Left ventricle myocardium inferior (tissue), 1 donor: ENCODE measurements around the gene RBM38. TPM values are rescaled to one million over a fixed set of nuclear protein-coding genes. Genes with fewer than 3 reads are reported as not detected.
A peak's percentile ranks its signal among the peaks of the same experiment; 100 is the strongest.

Experiments
- DNase-seq: peaks from one replicate; pipeline ENCODE4 v3.0.0-alpha.2; 2020
- H3K27ac ChIP-seq: fragments of 200-600 bp; replicated peaks from 2 replicates; pipeline ENCODE4 v1.8.0; 2021
- H3K27me3 ChIP-seq: fragments of 200-600 bp; 2 replicates; pipeline ENCODE4 v1.8.0; 2021; ENCODE audit warnings: low read depth
- H3K36me3 ChIP-seq: fragments of 200-600 bp; 2 replicates; pipeline ENCODE4 v1.8.0; 2021
- H3K4me1 ChIP-seq: fragments of 200-600 bp; 2 replicates; pipeline ENCODE4 v1.8.0; 2021
- H3K4me3 ChIP-seq: fragments of 200-600 bp; 2 replicates; pipeline ENCODE4 v1.8.0; 2021; ENCODE audit warnings: mild to moderate bottlenecking, moderate library complexity
- H3K9me3 ChIP-seq: fragments of 200-600 bp; replicated peaks from 2 replicates; pipeline ENCODE4 v1.8.0; 2021
- CTCF ChIP-seq: fragments of 200-600 bp; IDR thresholded peaks from 2 replicates; pipeline ENCODE4 v1.8.0; 2021; ENCODE audit warnings: antibody characterized with exemption, mild to moderate bottlenecking, borderline replicate concordance
- intact Hi-C: fragments of 100-400 bp; cut with micrococcal nuclease; formaldehyde crosslinking; loops from one replicate; pipeline ENCODE4 v1.11.0; 2022
- total RNA-seq: library from RNA; stranded (reverse); fragmentation: NEBNext Ultra II Directional; extraction: Animal tissue kit (Norgen Biotek cat#: 25700); gene quantifications from one replicate; pipeline ENCODE4 v1.2.1, GENCODE V29; 2021
- donor health status: DM: no; HTN: yes; CAD: no; lungs with severe emphysema.

The RBM38 gene
- total RNA-seq, 1 donor from 2014 or later: 75.5 TPM

GRCh38 chr20:57451795-57452661 is 60.8 kb downstream of the RBM38 start:
- intact Hi-C loops: no loop called here
- Histone ChIP-seq H3K4me3 (no peak overlapping the region), H3K36me3 (no peaks in the 10 kb centered on the region), H3K27me3 (peaks cover 11% of the 10 kb centered on the region), H3K9me3 (peaks cover under 1% of the 10 kb centered on the region), H3K4me1 (peaks cover 37% of the 10 kb centered on the region), H3K27ac (peak overlapping the region; percentile 73)
- no peak for TF ChIP-seq CTCF
- DNase-seq: no peak

- no peaks in the 10 kb centered on the region for H3K27me3 ChIP-seq
- H3K9me3 ChIP-seq: peaks cover 7% of the 10 kb centered on the region
- H3K4me3 ChIP-seq: no peak overlapping the region
- no peak overlapping the region for H3K27ac ChIP-seq
- peaks cover 54% of the 10 kb centered on the region for H3K4me1 ChIP-seq
- DNase-seq: no peak
- no peak for TF ChIP-seq CTCF
- no peaks in the 10 kb centered on the region for H3K36me3 ChIP-seq
- intact Hi-C loops: no loop called here
Measured at GRCh38 chr20:57455386-57455785, 64.2 kb downstream of the RBM38 start.

GRCh38 chr20:57456116-57456515 is 64.9 kb downstream of the RBM38 start:
- intact Hi-C loops: no loop called here
- no peaks in the 10 kb centered on the region for H3K27me3 ChIP-seq

GRCh38 chr20:57457243-57458095 is 66.3 kb downstream of the RBM38 start:
- no peak for TF ChIP-seq CTCF
- Histone ChIP-seq H3K27ac (no peak overlapping the region), H3K36me3 (no peaks in the 10 kb centered on the region), H3K4me1 (peaks cover 51% of the 10 kb centered on the region), H3K27me3 (no peaks in the 10 kb centered on the region), H3K9me3 (peaks cover 7% of the 10 kb centered on the region), H3K4me3 (no peak overlapping the region)
- intact Hi-C loops: no loop called here
- no peak for DNase-seq

More at GRCh38 chr20:57456116-57456515, 64.9 kb downstream of the RBM38 start:
- no peak for DNase-seq
- Histone ChIP-seq H3K9me3 (peaks cover 7% of the 10 kb centered on the region), H3K36me3 (no peaks in the 10 kb centered on the region), H3K27ac (no peak overlapping the region), H3K4me1 (peaks cover 52% of the 10 kb centered on the region), H3K4me3 (no peak overlapping the region)
- TF ChIP-seq CTCF: no peak

GRCh38 chr20:57458400-57459160 is 67.4 kb downstream of the RBM38 start:
- Histone ChIP-seq H3K27ac (peak overlapping the region; percentile 52), H3K36me3 (no peaks in the 10 kb centered on the region), H3K9me3 (peaks cover 7% of the 10 kb centered on the region), H3K4me3 (no peak overlapping the region), H3K4me1 (peaks cover 48% of the 10 kb centered on the region), H3K27me3 (no peaks in the 10 kb centered on the region)
- no peak for DNase-seq
- intact Hi-C loops: no loop called here
- no peak for TF ChIP-seq CTCF
